ENCODE data around the gene GPR153.

Gene GPR153

GRCh38 chr1:6243993-6244392 lies 16.9 kb downstream of the GPR153 start, which contains the start of gene HES3:
Gene HES3, plus strand, starts transcription at chr1:6244179. Its CDS starts 187 bp downstream, at chr1:6244366.
- TF ChIP-seq CTCF (IDR thresholded peaks at IDR 0.05; ENCODE audit: low read depth, low read length), result no peak
- no peak within 1 kb of the TSS for H3K4me3 ChIP-seq (ENCODE audit: low read depth, low read length)

- H3K4me3 ChIP-seq (ENCODE audit: low read depth, low read length), result no peak overlapping the region
- no peak for TF ChIP-seq CTCF (IDR thresholded peaks at IDR 0.05; ENCODE audit: low read depth, low read length)
Measured at GRCh38 chr1:6243053-6243834, 17.7 kb downstream of the GPR153 start.

GRCh38 chr1:6241887-6242740 lies 18.8 kb downstream of the GPR153 start:
- no peak for TF ChIP-seq CTCF (IDR thresholded peaks at IDR 0.05; ENCODE audit: low read depth, low read length)
- H3K4me3 ChIP-seq (ENCODE audit: low read depth, low read length), result no peak overlapping the region

- TF ChIP-seq CTCF (IDR thresholded peaks at IDR 0.05; ENCODE audit: low read depth, low read length), result no peak
- no peak overlapping the region for H3K4me3 ChIP-seq (ENCODE audit: low read depth, low read length)
Measured at GRCh38 chr1:6241107-6241886, 19.6 kb downstream of the GPR153 start.

- H3K4me3 ChIP-seq (ENCODE audit: low read depth, low read length), result no peak overlapping the region
- TF ChIP-seq CTCF (IDR thresholded peaks at IDR 0.05; ENCODE audit: low read depth, low read length), result no peak
Measured at GRCh38 chr1:6239950-6240768, 20.7 kb downstream of the GPR153 start.

GRCh38 chr1:6239213-6239752 lies 21.6 kb downstream of the GPR153 start:
- no peak for TF ChIP-seq CTCF (IDR thresholded peaks at IDR 0.05; ENCODE audit: low read depth, low read length)
- H3K4me3 ChIP-seq (ENCODE audit: low read depth, low read length), result no peak overlapping the region

All from WI38 (cell line).